SK-N-SH treated with all-trans-retinoic acid at 6 μM for 48 hours (cell line): Measurements from ENCODE around the gene TMEM164.
"Not testable (repeated sequence)": the region's sequence is repeated elsewhere in the genome, so short reads cannot be mapped to it uniquely, and the experiment has no call there.

Source experiments
- ATAC-seq: fragments of 200-7000 bp; cut with Tn5 transposase; 3 replicates; pipeline ENCODE4 v1.9.1; 2020; ENCODE audit warnings: mild to moderate bottlenecking, moderate library complexity
- ARNTL ChIP-seq: fragments of 450-650 bp; formaldehyde crosslinking; IDR thresholded peaks from 2 replicates; pipeline ENCODE4 v1.5.0; 2020; ENCODE audit warnings: low read depth, mild to moderate bottlenecking, moderate library complexity, borderline replicate concordance
- CSDC2 ChIP-seq: fragments of 250-450 bp; sonication (Bioruptor Pico); IDR thresholded peaks from 2 replicates; pipeline ENCODE4 v1.5.0; 2020; ENCODE audit warnings: mild to moderate bottlenecking, moderate library complexity
- ESRRG ChIP-seq: fragments of 250-450 bp; sonication (Bioruptor Pico); IDR thresholded peaks from 2 replicates; pipeline ENCODE4 v1.6.1; 2021; ENCODE audit warnings: mild to moderate bottlenecking
- GLIS3 ChIP-seq: fragments of 250-450 bp; sonication (Bioruptor Pico); IDR thresholded peaks from 2 replicates; pipeline ENCODE4 v1.5.0; 2020; ENCODE audit warnings: mild to moderate bottlenecking, moderate library complexity
- ISL1 ChIP-seq: fragments of 250-450 bp; sonication (Bioruptor Pico); IDR thresholded peaks from 2 replicates; pipeline ENCODE4 v2.1.2; 2022; ENCODE audit warnings: mild to moderate bottlenecking, moderate library complexity
- PPARA ChIP-seq: fragments of 250-450 bp; sonication (Bioruptor Pico); IDR thresholded peaks from 2 replicates; pipeline ENCODE4 v1.5.0; 2020; ENCODE audit warnings: mild to moderate bottlenecking, borderline replicate concordance
- RARB ChIP-seq: fragments of 250-450 bp; sonication (Bioruptor Pico); IDR thresholded peaks from 2 replicates; pipeline ENCODE4 v1.8.0; 2021; ENCODE audit warnings: mild to moderate bottlenecking, moderate library complexity
- SNAI2 ChIP-seq: fragments of 250-450 bp; sonication (Bioruptor Pico); IDR thresholded peaks from 2 replicates; pipeline ENCODE4 v1.5.0; 2020; ENCODE audit warnings: mild to moderate bottlenecking, moderate library complexity
- TCF4 ChIP-seq: fragments of 250-450 bp; sonication (Bioruptor Pico); IDR thresholded peaks from 2 replicates; pipeline ENCODE4 v1.8.0; 2021; ENCODE audit warnings: mild to moderate bottlenecking, moderate library complexity, borderline replicate concordance
- TOX ChIP-seq: fragments of 250-450 bp; sonication (Bioruptor Pico); IDR thresholded peaks from 2 replicates; pipeline ENCODE4 v1.8.0; 2021; ENCODE audit warnings: mild to moderate bottlenecking, moderate library complexity, borderline replicate concordance
- ZFP3 ChIP-seq: fragments of 250-450 bp; sonication (Bioruptor Pico); IDR thresholded peaks from 2 replicates; pipeline ENCODE4 v1.5.0; 2020; ENCODE audit warnings: mild to moderate bottlenecking, moderate library complexity
- ZFP30 ChIP-seq: fragments of 450-650 bp; formaldehyde crosslinking; IDR thresholded peaks from 2 replicates; pipeline ENCODE4 v1.5.0; 2022; ENCODE audit warnings: mild to moderate bottlenecking, moderate library complexity
- ZNF70 ChIP-seq: fragments of 450-650 bp; formaldehyde crosslinking; IDR thresholded peaks from 2 replicates; pipeline ENCODE4 v1.5.0; 2020; ENCODE audit warnings: mild to moderate bottlenecking, moderate library complexity
- ZNF8 ChIP-seq: fragments of 450-650 bp; formaldehyde crosslinking; IDR thresholded peaks from 2 replicates; pipeline ENCODE4 v1.5.0; 2020; ENCODE audit warnings: mild to moderate bottlenecking, moderate library complexity
- TF ChIP-seq, protein P1 (sequence below): fragments of 250-450 bp; sonication (Bioruptor Pico); IDR thresholded peaks from 2 replicates; pipeline ENCODE4 v1.8.0; 2020; ENCODE audit warnings: mild to moderate bottlenecking, moderate library complexity, borderline replicate concordance
- TF ChIP-seq, protein P2 (sequence below): fragments of 250-450 bp; sonication (Bioruptor Pico); IDR thresholded peaks from 2 replicates; pipeline ENCODE4 v1.5.1; 2020; ENCODE audit warnings: low read depth, mild to moderate bottlenecking, moderate library complexity
- TF ChIP-seq, protein P3 (sequence below): fragments of 250-450 bp; sonication (Bioruptor Pico); IDR thresholded peaks from 2 replicates; pipeline ENCODE4 v1.5.1; 2021; ENCODE audit warnings: mild to moderate bottlenecking, moderate library complexity
- TF ChIP-seq, protein P4 (sequence below): fragments of 250-450 bp; sonication (Bioruptor Pico); IDR thresholded peaks from 2 replicates; pipeline ENCODE4 v1.5.0; 2020; ENCODE audit warnings: mild to moderate bottlenecking, moderate library complexity
- TF ChIP-seq, protein P5 (sequence below): fragments of 250-450 bp; sonication (Bioruptor Pico); IDR thresholded peaks from 2 replicates; pipeline ENCODE4 v1.8.0; 2021; ENCODE audit warnings: low read depth, mild to moderate bottlenecking, moderate library complexity, borderline replicate concordance

Gene TMEM164

DNA sequence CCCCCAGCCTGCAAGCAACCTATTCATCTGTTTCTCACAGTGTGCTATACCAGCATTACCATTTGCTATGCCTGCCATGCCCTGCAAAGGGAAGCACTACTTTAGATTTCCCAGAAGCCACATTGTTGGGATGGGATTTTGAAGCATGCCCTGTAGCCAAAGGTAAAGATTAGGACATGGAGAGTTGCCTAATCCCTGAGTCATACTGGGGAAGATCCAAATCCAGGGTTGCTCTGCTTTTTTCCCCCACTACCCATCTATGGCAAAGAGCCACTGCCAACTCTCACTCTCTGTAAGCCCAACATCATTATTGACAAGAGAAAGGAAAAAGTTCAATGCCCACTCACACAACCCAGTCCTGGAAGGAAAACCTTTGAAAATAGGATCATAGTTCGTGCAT, 36.7 kb upstream of the TMEM164 start (continued):
- TF ChIP-seq, protein P1, sequence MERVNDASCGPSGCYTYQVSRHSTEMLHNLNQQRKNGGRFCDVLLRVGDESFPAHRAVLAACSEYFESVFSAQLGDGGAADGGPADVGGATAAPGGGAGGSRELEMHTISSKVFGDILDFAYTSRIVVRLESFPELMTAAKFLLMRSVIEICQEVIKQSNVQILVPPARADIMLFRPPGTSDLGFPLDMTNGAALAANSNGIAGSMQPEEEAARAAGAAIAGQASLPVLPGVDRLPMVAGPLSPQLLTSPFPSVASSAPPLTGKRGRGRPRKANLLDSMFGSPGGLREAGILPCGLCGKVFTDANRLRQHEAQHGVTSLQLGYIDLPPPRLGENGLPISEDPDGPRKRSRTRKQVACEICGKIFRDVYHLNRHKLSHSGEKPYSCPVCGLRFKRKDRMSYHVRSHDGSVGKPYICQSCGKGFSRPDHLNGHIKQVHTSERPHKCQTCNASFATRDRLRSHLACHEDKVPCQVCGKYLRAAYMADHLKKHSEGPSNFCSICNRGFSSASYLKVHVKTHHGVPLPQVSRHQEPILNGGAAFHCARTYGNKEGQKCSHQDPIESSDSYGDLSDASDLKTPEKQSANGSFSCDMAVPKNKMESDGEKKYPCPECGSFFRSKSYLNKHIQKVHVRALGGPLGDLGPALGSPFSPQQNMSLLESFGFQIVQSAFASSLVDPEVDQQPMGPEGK (CRISPR knock-in tag), result no peak

DNA sequence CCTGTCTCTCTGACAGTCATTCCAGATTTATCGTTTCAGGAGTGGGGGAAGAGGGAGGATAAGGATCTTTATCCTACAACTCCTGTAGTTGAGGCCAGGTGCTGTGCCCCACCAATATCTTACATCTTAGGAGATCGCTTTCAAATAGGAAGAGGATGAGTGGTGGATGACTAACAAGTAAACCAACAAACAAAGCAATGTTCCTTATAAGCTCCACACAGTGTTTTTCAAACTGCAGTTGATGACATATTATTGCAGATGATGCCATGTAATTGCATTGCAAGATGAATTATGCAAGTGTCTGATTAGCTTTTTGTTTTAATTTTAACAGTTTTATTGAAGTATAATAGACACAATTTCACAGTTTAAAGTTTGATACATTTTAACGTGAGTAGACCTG, 35.8 kb upstream of the TMEM164 start:
- no peak for ATAC-seq
- TF ChIP-seq, protein P2, sequence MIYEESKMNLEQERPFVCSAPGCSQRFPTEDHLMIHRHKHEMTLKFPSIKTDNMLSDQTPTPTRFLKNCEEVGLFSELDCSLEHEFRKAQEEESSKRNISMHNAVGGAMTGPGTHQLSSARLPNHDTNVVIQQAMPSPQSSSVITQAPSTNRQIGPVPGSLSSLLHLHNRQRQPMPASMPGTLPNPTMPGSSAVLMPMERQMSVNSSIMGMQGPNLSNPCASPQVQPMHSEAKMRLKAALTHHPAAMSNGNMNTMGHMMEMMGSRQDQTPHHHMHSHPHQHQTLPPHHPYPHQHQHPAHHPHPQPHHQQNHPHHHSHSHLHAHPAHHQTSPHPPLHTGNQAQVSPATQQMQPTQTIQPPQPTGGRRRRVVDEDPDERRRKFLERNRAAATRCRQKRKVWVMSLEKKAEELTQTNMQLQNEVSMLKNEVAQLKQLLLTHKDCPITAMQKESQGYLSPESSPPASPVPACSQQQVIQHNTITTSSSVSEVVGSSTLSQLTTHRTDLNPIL (CRISPR knock-in tag), result no peak
- no peak for TF ChIP-seq ZFP30 (CRISPR knock-in tag)
- TF ChIP-seq, protein P3, sequence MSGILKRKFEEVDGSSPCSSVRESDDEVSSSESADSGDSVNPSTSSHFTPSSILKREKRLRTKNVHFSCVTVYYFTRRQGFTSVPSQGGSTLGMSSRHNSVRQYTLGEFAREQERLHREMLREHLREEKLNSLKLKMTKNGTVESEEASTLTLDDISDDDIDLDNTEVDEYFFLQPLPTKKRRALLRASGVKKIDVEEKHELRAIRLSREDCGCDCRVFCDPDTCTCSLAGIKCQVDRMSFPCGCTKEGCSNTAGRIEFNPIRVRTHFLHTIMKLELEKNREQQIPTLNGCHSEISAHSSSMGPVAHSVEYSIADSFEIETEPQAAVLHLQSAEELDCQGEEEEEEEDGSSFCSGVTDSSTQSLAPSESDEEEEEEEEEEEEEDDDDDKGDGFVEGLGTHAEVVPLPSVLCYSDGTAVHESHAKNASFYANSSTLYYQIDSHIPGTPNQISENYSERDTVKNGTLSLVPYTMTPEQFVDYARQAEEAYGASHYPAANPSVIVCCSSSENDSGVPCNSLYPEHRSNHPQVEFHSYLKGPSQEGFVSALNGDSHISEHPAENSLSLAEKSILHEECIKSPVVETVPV (CRISPR knock-in tag), result no peak
- TF ChIP-seq SNAI2 (CRISPR knock-in tag), result no peak
- TF ChIP-seq ZNF70 (CRISPR knock-in tag), result no peak
- TF ChIP-seq CSDC2, result no peak
- no peak for TF ChIP-seq ESRRG
- TF ChIP-seq ZNF8, result no peak
- TF ChIP-seq PPARA, result no peak
- TF ChIP-seq GLIS3, result no peak
- TF ChIP-seq, protein P4, sequence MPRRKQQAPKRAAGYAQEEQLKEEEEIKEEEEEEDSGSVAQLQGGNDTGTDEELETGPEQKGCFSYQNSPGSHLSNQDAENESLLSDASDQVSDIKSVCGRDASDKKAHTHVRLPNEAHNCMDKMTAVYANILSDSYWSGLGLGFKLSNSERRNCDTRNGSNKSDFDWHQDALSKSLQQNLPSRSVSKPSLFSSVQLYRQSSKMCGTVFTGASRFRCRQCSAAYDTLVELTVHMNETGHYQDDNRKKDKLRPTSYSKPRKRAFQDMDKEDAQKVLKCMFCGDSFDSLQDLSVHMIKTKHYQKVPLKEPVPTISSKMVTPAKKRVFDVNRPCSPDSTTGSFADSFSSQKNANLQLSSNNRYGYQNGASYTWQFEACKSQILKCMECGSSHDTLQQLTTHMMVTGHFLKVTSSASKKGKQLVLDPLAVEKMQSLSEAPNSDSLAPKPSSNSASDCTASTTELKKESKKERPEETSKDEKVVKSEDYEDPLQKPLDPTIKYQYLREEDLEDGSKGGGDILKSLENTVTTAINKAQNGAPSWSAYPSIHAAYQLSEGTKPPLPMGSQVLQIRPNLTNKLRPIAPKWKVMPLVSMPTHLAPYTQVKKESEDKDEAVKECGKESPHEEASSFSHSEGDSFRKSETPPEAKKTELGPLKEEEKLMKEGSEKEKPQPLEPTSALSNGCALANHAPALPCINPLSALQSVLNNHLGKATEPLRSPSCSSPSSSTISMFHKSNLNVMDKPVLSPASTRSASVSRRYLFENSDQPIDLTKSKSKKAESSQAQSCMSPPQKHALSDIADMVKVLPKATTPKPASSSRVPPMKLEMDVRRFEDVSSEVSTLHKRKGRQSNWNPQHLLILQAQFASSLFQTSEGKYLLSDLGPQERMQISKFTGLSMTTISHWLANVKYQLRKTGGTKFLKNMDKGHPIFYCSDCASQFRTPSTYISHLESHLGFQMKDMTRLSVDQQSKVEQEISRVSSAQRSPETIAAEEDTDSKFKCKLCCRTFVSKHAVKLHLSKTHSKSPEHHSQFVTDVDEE (CRISPR knock-in tag), result no peak
- TF ChIP-seq RARB (CRISPR knock-in tag), result no peak
- TF ChIP-seq, protein P1 (CRISPR knock-in tag), result no peak
- TF ChIP-seq ISL1 (CRISPR knock-in tag), result no peak
- TF ChIP-seq TCF4 (CRISPR knock-in tag), result no peak
- TF ChIP-seq ZFP3, result no peak
- no peak for TF ChIP-seq ARNTL (CRISPR knock-in tag)
- TF ChIP-seq, all 23 proteins: peak for 0

DNA sequence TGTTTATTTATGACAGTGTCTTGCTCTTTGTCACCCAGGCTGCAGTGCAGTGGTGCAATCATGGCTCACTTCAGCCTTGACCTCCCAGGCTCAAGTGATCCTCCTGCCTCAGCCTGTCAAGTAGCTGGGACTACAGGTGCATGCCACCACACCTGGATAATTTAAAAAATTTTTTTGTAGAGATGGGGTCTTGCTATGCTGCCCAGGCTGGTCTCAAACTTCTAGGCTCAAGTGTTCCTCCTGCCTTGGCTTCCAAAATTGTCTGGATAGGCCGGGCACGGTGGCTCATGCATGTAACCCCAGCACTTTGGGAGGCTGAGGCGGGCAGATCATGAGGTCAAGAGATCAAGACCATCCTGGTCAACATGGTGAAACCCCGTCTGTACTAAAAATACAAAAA, 32.1 kb upstream of the TMEM164 start:
- ATAC-seq, result not testable (repeated sequence)

DNA sequence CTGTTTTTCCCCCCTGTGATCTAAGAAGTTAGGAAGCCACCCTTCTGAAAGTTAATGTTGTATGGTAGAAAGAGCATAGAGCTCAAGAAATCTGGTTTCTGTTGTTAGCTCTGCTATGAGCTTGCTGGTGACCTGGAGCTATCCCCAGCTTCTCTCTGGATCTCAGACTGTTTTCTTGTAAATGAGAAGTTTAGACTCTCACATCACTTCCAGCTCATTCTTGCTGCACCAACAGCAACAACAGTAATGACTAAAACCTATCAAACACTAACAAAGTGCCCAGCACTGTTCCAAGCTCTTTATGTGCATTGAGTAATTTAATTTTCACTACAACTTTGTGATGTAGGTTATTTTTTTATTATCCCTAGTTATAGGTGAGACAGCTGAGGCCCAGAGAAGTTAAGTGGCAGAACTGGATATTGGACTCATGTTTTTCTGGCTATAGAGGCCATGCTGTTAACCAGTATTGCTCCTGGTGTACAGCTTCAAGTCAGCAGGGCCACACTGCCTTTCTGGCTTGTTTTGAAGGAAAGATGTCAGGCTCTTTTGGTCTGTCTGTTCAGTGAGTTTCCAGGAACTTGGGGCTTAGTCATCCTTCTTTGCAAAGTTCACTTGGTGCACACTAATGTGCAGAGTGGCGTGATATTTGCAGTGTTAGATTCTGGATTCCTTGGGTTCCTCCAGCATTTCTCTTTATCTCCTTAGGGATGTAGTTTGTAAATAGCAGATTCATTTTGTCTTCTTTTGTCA, 27.8 kb upstream of the TMEM164 start:
- no peak for ATAC-seq
- TF ChIP-seq ISL1 (CRISPR knock-in tag) (no peak), ESRRG (no peak), SNAI2 (CRISPR knock-in tag) (no peak), TOX (no peak), ZNF70 (CRISPR knock-in tag) (no peak), GLIS3 (no peak)
- TF ChIP-seq, protein P4 (CRISPR knock-in tag), result no peak
- TF ChIP-seq, protein P5, sequence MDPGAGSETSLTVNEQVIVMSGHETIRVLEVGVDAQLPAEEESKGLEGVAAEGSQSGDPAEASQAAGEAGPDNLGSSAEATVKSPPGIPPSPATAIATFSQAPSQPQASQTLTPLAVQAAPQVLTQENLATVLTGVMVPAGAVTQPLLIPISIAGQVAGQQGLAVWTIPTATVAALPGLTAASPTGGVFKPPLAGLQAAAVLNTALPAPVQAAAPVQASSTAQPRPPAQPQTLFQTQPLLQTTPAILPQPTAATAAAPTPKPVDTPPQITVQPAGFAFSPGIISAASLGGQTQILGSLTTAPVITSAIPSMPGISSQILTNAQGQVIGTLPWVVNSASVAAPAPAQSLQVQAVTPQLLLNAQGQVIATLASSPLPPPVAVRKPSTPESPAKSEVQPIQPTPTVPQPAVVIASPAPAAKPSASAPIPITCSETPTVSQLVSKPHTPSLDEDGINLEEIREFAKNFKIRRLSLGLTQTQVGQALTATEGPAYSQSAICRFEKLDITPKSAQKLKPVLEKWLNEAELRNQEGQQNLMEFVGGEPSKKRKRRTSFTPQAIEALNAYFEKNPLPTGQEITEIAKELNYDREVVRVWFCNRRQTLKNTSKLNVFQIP (CRISPR knock-in tag), result no peak
- TF ChIP-seq, protein P1 (CRISPR knock-in tag), result no peak
